OCI-LY7 (cell line): ENCODE measurements around the gene IHH. TPM values are rescaled to one million over a fixed set of nuclear protein-coding genes. Genes with fewer than 3 reads are reported as not detected.

Source experiments
- BruUV-seq: library from RNA; stranded (reverse); fragments of 400-500 nt; replicated peaks from 2 replicates; lab custom pipeline; 2021; lab: Mats Ljungman, UMichigan
- CTCF ChIA-PET: fragments of 300-600 bp; sonication (Branson Sonifier 250); formaldehyde crosslinking; loops from one replicate; lab custom pipeline; 2022; ENCODE audit warnings: antibody characterized with exemption; ENCODE audit not compliant: unreplicated experiment; lab: Charles Lee
- POLR2A ChIA-PET: fragments of 300-600 bp; sonication (Branson Sonifier 250); formaldehyde crosslinking; loops from one replicate; lab custom pipeline; 2022; ENCODE audit warnings: antibody characterized with exemption; lab: Charles Lee
- DNase-seq: peaks from one replicate; pipeline ENCODE4 v3.0.0-alpha.2; 2015; ENCODE audit warnings: low spot score
- H2AFZ ChIP-seq: fragments of 200-600 bp; sonication (generic), shearing (Covaris generic); 2 replicates; pipeline ENCODE4 v1.6.1; 2014; ENCODE audit warnings: mild to moderate bottlenecking, antibody characterized with exemption, low read length, moderate library complexity
- H3K27ac ChIP-seq: fragments of 200-600 bp; sonication (generic); 2 replicates; pipeline ENCODE4 v1.5.1; 2014; ENCODE audit warnings: mixed run types, low read depth, mild to moderate bottlenecking, moderate library complexity, low read length, inconsistent platforms; ENCODE audit not compliant: poor library complexity, severe bottlenecking
- H3K36me3 ChIP-seq: fragments of 200-600 bp; sonication (generic); 2 replicates; pipeline ENCODE4 v1.6.1; 2014; ENCODE audit warnings: mild to moderate bottlenecking, antibody characterized with exemption, low read length, moderate library complexity, mixed read lengths; ENCODE audit not compliant: insufficient read depth
- H3K4me1 ChIP-seq: fragments of 200-600 bp; sonication (generic); 2 replicates; pipeline ENCODE4 v1.5.1; 2014; ENCODE audit warnings: mild to moderate bottlenecking, low read length; ENCODE audit not compliant: insufficient read depth, poor library complexity, severe bottlenecking
- H3K4me2 ChIP-seq: fragments of 200-600 bp; sonication (generic); 2 replicates; pipeline ENCODE4 v1.6.1; 2014; ENCODE audit warnings: mild to moderate bottlenecking, low read length
- H3K4me3 ChIP-seq: fragments of 200-600 bp; sonication (generic); 2 replicates; pipeline ENCODE4 v1.5.1; 2014; ENCODE audit warnings: mild to moderate bottlenecking, low read depth, low read length; ENCODE audit not compliant: poor library complexity, severe bottlenecking
- H3K79me2 ChIP-seq: fragments of 200-600 bp; sonication (generic); 2 replicates; pipeline ENCODE4 v1.6.1; 2016; ENCODE audit warnings: low read depth, mild to moderate bottlenecking, low read length, moderate library complexity, mixed read lengths; ENCODE audit not compliant: insufficient read depth
- H3K9me2 ChIP-seq: fragments of 200-600 bp; sonication (generic); 2 replicates; pipeline ENCODE4 v1.6.1; 2016; ENCODE audit warnings: mild to moderate bottlenecking, low read length, mixed read lengths; ENCODE audit not compliant: insufficient read depth
- H3K9me3 ChIP-seq: fragments of 200-600 bp; sonication (generic); 2 replicates; pipeline ENCODE4 v1.6.1; 2014; ENCODE audit warnings: mild to moderate bottlenecking, mixed run types, low read length, mixed read lengths
- H4K20me1 ChIP-seq: fragments of 200-600 bp; sonication (generic); 2 replicates; pipeline ENCODE4 v1.6.1; 2014; ENCODE audit warnings: mild to moderate bottlenecking, antibody characterized with exemption, low read length, moderate library complexity, mixed read lengths; ENCODE audit not compliant: insufficient read depth
- EZH2phosphoT487 ChIP-seq: fragments of 200-600 bp; sonication (generic); IDR thresholded peaks from 2 replicates; pipeline ENCODE4 v1.6.1; 2018; ENCODE audit warnings: low read depth, borderline replicate concordance, mild to moderate bottlenecking, mixed run types, antibody characterized with exemption, low read length, moderate library complexity, mixed read lengths
- intact Hi-C: fragments of 100-400 bp; cut with micrococcal nuclease; formaldehyde crosslinking; loops from one replicate; pipeline ENCODE4 v1.10.0; 2022; ENCODE audit not compliant: unreplicated experiment
- total RNA-seq, 2 experiments: library from RNA; depleted of rRNA in 1 of 2; stranded (reverse); fragments of >200 nt in 1 of 2; shearing (Covaris generic) in 1 of 2; gene quantifications; 2 replicates each; pipeline ENCODE4 v1.2.3, GENCODE V29; 2014 to 2022
- TF ChIP-seq, protein P1 (sequence below): fragments of 200-600 bp; sonication (generic); conservative IDR thresholded peaks from 2 replicates; pipeline ENCODE4 v1.5.1; 2014; ENCODE audit warnings: mild to moderate bottlenecking, antibody characterized with exemption, low read length, moderate library complexity, mixed read lengths

IHH gene
- total RNA-seq, 2 experiments from 2014 or later, result not detected

DNA sequence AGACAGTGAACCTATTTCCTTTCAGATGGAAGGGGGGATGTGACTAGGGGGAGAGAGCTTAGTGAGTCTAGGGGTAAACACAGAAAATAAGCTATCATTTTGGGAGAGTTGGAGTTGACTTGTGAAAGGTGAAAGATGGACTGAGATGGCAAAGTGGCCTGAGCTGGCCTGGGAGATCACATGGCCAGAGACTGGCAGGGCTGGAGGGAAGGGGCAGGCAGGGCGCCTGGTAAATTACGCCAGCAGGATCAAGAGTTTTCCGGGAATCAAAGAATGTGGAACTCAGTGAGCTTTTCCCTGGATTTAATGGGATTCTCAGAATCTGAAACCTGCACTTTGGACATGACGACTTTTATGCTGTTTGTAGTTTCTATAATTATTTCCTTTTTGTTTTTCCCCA lies 18.6 kb downstream of the IHH start:
- ChIA-PET POLR2A (interaction anchor here (0.7 to 0.8 kb wide), 2 partner anchors 62 to 1252 kb away, joined by 3 to 4 read pairs; no protein-coding TSS in a partner anchor), CTCF (interaction anchor here (0.6 kb wide), 1 partner anchor 60 kb away, joined by 3 read pairs; no protein-coding TSS in a partner anchor)
- Histone ChIP-seq H3K36me3 (no peaks in the 10 kb centered on the region), H4K20me1 (no peaks in the 10 kb centered on the region), H3K9me3 (no peaks in the 10 kb centered on the region), H3K4me1 (no peaks in the 10 kb centered on the region), H3K79me2 (no peaks in the 10 kb centered on the region), H2AFZ (no peak overlapping the region), H3K9me2 (no peaks in the 10 kb centered on the region), H3K4me2 (no peak overlapping the region), H3K4me3 (no peak overlapping the region), H3K27ac (no peak overlapping the region)
- BruUV-seq, result no TSS peak
- DNase-seq, result no peak
- intact Hi-C loops, result no loop called here
- no peak for TF ChIP-seq EZH2phosphoT487
- TF ChIP-seq, protein P1, sequence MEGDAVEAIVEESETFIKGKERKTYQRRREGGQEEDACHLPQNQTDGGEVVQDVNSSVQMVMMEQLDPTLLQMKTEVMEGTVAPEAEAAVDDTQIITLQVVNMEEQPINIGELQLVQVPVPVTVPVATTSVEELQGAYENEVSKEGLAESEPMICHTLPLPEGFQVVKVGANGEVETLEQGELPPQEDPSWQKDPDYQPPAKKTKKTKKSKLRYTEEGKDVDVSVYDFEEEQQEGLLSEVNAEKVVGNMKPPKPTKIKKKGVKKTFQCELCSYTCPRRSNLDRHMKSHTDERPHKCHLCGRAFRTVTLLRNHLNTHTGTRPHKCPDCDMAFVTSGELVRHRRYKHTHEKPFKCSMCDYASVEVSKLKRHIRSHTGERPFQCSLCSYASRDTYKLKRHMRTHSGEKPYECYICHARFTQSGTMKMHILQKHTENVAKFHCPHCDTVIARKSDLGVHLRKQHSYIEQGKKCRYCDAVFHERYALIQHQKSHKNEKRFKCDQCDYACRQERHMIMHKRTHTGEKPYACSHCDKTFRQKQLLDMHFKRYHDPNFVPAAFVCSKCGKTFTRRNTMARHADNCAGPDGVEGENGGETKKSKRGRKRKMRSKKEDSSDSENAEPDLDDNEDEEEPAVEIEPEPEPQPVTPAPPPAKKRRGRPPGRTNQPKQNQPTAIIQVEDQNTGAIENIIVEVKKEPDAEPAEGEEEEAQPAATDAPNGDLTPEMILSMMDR, result no peak

DNA sequence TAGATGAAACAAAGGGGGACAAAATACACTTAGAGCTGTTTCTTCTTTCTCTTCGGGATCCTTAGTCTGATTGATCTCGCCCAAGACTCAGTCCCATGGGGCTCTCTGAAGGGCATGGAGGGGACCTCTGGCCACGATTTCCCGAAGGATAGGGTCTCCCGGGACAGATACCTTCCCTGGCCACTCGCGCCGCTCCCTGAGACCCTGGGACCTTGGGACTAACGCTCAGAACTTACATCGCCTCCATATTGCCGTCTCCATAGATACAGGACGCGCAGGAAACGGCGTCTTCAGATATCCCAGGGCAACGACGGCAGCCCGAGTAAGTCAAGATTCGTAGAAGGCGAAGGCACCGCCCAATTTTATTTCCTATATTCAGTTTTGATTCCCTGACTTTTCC lies 19.5 kb downstream of the IHH start, which contains the start of gene CFAP65:
Gene CFAP65, minus strand, starts transcription at position 265 of the 400 bp plus-strand sequence. CDS start 2,468 bp downstream, outside the sequence.
- TF ChIP-seq, protein P1, result no peak
- TF ChIP-seq EZH2phosphoT487, result no peak
- no peaks in the 10 kb centered on the region for H4K20me1 ChIP-seq
- no peaks in the 10 kb centered on the region for H3K79me2 ChIP-seq
- no peaks in the 10 kb centered on the region for H3K9me2 ChIP-seq
- H3K4me1 ChIP-seq, result no peaks in the 10 kb centered on the region
- no peak for DNase-seq
- no peak within 1 kb of the TSS for H3K4me3 ChIP-seq
- H3K9me3 ChIP-seq, result no peaks in the 10 kb centered on the region
- no peak within 1 kb of the TSS for H3K4me2 ChIP-seq
- intact Hi-C loops, result no loop called here
- H2AFZ ChIP-seq, result no peak within 1 kb of the TSS
- BruUV-seq, result no TSS peak
- CTCF ChIA-PET, result no interaction called here
- H3K36me3 ChIP-seq, result no peaks in the 10 kb centered on the region
- H3K27ac ChIP-seq, result no peak within 1 kb of the TSS
- POLR2A ChIA-PET, result interaction anchor here (0.7 to 0.8 kb wide), 2 partner anchors 39 to 140 kb away, joined by 3 read pairs; no protein-coding TSS in a partner anchor

DNA sequence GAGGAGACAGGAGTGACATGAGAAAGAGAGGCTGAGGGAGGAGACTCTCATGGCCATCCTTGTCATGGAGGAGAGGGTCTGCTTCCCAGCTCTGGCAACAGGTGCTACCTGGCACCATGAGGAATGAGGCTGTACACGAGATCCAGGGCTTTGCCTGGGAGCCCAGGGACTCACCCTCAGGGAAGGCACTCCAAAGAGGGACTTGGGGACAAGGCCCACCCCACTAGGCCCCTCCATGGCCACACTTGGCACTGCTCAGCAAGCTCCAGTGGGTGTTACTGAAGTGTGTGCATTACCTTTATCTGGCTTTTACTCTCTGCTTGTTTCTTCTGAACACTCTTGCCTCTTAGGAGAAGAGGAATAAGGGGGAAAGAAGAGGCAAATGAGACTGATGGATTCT lies 22.1 kb downstream of the IHH start:
- no peaks in the 10 kb centered on the region for H3K36me3 ChIP-seq
- intact Hi-C loops, result no loop called here
- no peaks in the 10 kb centered on the region for H3K4me1 ChIP-seq
- no peaks in the 10 kb centered on the region for H3K9me2 ChIP-seq
- ChIA-PET POLR2A (no interaction called here), CTCF (no interaction called here)
- no peak overlapping the region for H3K4me2 ChIP-seq
- no peak overlapping the region for H3K4me3 ChIP-seq
- TF ChIP-seq, protein P1, result no peak
- no peak for TF ChIP-seq EZH2phosphoT487
- no peak overlapping the region for H3K27ac ChIP-seq
- DNase-seq, result no peak
- BruUV-seq, result no TSS peak
- no peaks in the 10 kb centered on the region for H3K79me2 ChIP-seq
- H3K9me3 ChIP-seq, result no peaks in the 10 kb centered on the region
- no peaks in the 10 kb centered on the region for H4K20me1 ChIP-seq
- H2AFZ ChIP-seq, result no peak overlapping the region
